GM12878 (cell line): ENCODE data around the gene CNPY1.

ENCODE experiments used
- CBX3 ChIP-seq: fragments of 200-600 bp; sonication (generic); IDR thresholded peaks from 2 replicates; pipeline ENCODE4 v1.6.1; 2016; ENCODE audit warnings: low read depth, borderline replicate concordance
- NKRF ChIP-seq: fragments of 450-650 bp; conservative IDR thresholded peaks from 2 replicates; pipeline ENCODE4 v1.6.1; 2017; ENCODE audit warnings: mild to moderate bottlenecking, moderate library complexity
- PBX3 ChIP-seq: IDR thresholded peaks from 2 replicates; pipeline ENCODE4 v1.6.1; 2011; ENCODE audit warnings: mild to moderate bottlenecking, low read depth, low read length, moderate library complexity; ENCODE audit not compliant: insufficient replicate concordance
- SUZ12 ChIP-seq: fragments of 200-600 bp; sonication (generic); IDR thresholded peaks from one replicate; pipeline ENCODE4 v1.6.1; 2018; ENCODE audit warnings: antibody characterized with exemption, mild to moderate bottlenecking; ENCODE audit not compliant: unreplicated experiment
- TF ChIP-seq, protein P1 (sequence below): IDR thresholded peaks from 2 replicates; pipeline ENCODE4 v1.6.1; 2011; ENCODE audit warnings: low read depth, low read length, improper control_type of control experiment, borderline replicate concordance
- TF ChIP-seq, protein P2 (sequence below): IDR thresholded peaks from 2 replicates; pipeline ENCODE4 v1.6.1; 2012; ENCODE audit warnings: low read length, inconsistent platforms
- TF ChIP-seq, protein P3 (sequence below): fragments of 450-650 bp; formaldehyde crosslinking; IDR thresholded peaks from 2 replicates; pipeline ENCODE4 v1.4.0; 2022; ENCODE audit warnings: mild to moderate bottlenecking, moderate library complexity
- TF ChIP-seq, protein P4 (sequence below): IDR thresholded peaks from 2 replicates; pipeline ENCODE4 v1.6.1; 2011; ENCODE audit warnings: low read depth, mild to moderate bottlenecking, low read length, moderate library complexity, borderline replicate concordance; ENCODE audit errors: extremely low read depth

GRCh38 chr7:155547161-155547791 lies 917 bp upstream of the CNPY1 start:
- TF ChIP-seq NKRF, result no peak
- no peak for TF ChIP-seq SUZ12
- TF ChIP-seq, protein P1, sequence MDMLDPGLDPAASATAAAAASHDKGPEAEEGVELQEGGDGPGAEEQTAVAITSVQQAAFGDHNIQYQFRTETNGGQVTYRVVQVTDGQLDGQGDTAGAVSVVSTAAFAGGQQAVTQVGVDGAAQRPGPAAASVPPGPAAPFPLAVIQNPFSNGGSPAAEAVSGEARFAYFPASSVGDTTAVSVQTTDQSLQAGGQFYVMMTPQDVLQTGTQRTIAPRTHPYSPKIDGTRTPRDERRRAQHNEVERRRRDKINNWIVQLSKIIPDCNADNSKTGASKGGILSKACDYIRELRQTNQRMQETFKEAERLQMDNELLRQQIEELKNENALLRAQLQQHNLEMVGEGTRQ, result no peak
- no peak for TF ChIP-seq CBX3
- TF ChIP-seq, protein P2, sequence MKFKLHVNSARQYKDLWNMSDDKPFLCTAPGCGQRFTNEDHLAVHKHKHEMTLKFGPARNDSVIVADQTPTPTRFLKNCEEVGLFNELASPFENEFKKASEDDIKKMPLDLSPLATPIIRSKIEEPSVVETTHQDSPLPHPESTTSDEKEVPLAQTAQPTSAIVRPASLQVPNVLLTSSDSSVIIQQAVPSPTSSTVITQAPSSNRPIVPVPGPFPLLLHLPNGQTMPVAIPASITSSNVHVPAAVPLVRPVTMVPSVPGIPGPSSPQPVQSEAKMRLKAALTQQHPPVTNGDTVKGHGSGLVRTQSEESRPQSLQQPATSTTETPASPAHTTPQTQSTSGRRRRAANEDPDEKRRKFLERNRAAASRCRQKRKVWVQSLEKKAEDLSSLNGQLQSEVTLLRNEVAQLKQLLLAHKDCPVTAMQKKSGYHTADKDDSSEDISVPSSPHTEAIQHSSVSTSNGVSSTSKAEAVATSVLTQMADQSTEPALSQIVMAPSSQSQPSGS, result no peak
- TF ChIP-seq PBX3, result no peak
- TF ChIP-seq, protein P3, sequence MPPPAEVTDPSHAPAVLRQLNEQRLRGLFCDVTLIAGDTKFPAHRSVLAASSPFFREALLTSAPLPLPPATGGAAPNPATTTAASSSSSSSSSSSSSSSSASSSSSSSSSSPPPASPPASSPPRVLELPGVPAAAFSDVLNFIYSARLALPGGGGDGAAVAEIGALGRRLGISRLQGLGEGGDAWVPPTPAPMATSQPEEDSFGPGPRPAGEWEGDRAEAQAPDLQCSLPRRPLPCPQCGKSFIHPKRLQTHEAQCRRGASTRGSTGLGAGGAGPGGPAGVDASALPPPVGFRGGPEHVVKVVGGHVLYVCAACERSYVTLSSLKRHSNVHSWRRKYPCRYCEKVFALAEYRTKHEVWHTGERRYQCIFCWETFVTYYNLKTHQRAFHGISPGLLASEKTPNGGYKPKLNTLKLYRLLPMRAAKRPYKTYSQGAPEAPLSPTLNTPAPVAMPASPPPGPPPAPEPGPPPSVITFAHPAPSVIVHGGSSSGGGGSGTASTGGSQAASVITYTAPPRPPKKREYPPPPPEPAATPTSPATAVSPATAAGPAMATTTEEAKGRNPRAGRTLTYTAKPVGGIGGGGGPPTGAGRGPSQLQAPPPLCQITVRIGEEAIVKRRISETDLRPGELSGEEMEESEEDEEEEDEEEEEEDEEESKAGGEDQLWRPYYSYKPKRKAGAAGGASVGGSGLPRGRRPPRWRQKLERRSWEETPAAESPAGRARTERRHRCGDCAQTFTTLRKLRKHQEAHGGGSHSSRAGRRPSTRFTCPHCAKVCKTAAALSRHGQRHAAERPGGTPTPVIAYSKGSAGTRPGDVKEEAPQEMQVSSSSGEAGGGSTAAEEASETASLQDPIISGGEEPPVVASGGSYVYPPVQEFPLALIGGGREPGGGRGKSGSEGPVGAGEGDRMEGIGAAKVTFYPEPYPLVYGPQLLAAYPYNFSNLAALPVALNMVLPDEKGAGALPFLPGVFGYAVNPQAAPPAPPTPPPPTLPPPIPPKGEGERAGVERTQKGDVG (CRISPR knock-in tag), result no peak
- TF ChIP-seq, protein P4, sequence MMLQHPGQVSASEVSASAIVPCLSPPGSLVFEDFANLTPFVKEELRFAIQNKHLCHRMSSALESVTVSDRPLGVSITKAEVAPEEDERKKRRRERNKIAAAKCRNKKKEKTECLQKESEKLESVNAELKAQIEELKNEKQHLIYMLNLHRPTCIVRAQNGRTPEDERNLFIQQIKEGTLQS, result no peak
